Measurements from ENCODE around the gene RAPGEF1. TPM values are rescaled to one million over a fixed set of nuclear protein-coding genes. Genes with fewer than 3 reads are reported as not detected.
A peak's percentile ranks its signal among the peaks of the same experiment; 100 is the strongest.
"Not testable (repeated sequence)": the region's sequence is repeated elsewhere in the genome, so short reads cannot be mapped to it uniquely, and the experiment has no call there.

Gene RAPGEF1
- total RNA-seq, 1 donor from 2014 or later: 32.1 TPM

- DNase-seq (ENCODE audit: low read depth in 2 of 2): no peak
Measured at GRCh38 chr9:131565369-131565768, 174.5 kb downstream of the RAPGEF1 start.

DNA sequence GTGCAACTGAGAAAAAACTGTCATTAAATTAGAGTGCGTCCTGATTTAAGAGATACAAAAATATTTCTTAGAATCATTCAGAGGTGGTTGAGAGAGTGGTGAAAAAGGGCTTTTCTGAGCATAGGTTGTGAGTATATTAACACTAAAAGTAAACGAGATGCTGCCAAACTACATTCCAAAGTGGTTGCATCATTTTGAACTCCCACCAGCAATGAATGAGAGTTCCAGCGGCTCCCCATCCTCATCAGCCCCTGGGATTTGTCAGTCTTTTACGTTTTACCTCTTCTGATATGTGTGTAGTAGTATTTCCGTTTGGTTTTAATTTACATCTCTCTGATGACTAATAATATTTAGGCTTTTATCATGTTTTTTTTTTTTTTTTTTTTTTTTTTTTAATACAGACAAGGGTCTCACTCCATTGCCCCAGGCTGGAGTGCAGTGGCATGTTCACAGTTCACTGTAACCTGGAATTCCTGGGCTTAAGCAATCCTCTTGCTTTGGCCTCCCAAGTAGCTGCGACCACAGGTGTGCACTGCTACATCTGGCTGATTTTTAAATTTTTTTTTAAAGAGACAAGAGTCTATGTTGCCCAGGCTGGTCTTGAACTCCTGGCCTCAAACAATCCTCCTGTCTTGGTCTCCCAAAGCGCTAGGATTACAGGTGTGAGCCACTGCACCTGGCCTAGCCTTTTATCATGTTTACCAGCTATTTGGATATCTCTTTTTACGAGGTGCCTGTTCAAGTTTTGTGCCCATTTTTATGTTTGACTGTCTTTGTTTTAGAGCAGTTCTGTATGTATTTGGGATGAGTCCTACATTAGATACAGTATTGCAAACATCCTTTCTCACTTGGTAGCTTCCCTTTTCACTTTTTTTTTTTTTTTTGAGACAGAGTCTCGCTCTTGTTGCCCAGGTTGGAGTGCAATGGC is 177.6 kb downstream of the RAPGEF1 start:
- no peak for DNase-seq (ENCODE audit: low read depth in 2 of 2)

DNA sequence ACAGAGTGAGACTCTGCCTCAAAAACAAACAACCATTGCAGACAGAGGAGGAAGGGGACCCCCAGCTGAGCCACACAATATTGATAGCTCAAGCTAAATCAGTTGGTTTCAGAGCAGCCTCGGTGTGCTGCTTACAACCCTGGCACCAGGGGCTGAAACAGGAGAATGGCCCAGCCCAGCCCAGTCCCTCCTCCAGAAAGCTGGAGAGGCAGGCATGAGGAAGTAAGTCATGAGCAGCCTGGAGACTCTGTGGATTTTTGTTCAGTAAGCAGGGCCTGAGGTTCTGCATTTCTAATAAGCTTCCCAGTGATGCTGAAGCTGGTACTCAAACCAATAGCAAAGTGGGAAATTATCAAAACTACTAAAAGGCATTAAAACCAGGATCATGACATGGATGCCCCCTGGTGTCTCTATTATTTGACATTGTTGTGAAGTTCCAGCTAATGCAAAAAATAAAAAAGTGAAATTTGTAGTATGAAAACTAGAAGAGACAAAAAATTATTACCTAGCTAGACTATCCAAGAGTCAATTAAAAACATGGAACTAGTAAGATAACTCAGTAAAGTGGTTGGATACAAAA is 180.4 kb downstream of the RAPGEF1 start:
- DNase-seq (ENCODE audit: low read depth in 2 of 2): no peak

DNA sequence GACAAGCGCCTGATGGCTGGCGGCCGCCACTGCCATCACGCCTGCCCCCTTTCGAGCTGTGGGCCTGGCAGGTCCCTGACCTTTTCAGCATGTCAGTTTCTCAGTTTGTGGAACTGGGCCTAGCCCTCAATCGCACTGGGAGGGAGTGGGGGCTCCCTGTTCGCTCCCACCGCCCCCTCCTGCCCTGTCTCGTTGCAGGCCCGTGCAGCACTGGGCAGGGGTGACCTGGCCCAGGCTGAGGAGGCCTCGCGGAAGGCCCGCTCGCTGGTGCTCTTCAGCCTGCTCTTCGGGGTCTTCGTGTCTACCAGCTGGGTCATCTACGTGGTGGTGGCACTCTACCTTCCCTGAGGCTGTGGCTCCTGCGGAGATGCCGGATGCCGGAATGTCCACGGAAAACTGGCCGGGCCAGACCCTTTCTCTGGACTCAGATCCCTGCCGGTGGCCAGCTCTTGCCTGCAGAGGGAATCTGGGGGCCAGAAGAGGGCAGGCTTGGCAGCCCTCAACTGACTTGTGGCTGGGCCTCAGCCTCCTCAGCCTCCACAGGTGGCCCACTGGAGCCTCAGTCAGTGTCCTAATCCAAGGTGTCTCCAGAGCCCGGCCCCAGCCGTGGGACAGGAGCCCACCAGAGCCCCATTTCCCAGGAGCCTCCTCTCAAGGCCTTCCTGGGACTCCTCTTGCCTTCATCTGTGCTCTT is 181.9 kb downstream of the RAPGEF1 start:
- DNase-seq (ENCODE audit: low read depth in 2 of 2): no peak

DNA sequence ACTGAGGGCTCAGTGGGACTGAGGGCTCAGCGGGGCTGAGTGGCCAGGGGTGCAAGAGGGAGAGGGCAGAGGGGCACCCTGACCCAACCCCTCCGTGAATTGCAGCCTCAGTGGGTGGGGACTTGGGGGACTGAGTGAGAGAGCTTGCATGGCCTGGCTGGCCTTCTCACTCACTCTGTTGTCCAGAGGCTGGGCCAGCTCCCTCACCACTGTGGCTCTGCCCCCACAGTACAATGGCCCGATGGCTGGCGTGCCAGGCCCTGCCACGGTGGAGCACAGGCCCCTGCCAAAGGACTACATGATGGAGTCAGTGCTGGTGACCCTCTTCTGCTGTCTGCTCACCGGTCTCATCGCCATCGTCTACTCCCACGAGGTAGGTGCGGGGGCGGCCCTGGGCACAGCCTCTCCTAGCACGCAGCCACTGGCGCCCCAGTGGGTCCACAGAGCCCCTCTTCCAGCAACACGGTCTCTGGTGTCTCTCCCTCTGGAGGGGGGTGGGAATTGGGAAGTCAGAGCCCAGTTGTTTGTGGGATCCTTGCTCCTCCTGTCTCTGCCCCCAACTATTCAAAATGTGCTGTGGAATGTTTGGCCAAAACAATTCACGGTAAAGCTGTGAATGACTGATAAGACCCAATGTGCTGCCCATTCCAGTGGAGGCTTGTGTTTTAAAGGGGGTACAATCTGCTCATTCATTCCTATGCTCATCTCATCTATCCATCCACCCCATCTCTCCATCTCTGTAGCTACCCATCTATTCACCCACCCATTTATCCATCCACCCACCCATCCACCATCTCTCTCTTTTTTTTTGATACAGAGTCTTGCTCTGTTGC is 183.8 kb downstream of the RAPGEF1 start:
- DNase-seq (ENCODE audit: low read depth in 2 of 2): no peak

DNA sequence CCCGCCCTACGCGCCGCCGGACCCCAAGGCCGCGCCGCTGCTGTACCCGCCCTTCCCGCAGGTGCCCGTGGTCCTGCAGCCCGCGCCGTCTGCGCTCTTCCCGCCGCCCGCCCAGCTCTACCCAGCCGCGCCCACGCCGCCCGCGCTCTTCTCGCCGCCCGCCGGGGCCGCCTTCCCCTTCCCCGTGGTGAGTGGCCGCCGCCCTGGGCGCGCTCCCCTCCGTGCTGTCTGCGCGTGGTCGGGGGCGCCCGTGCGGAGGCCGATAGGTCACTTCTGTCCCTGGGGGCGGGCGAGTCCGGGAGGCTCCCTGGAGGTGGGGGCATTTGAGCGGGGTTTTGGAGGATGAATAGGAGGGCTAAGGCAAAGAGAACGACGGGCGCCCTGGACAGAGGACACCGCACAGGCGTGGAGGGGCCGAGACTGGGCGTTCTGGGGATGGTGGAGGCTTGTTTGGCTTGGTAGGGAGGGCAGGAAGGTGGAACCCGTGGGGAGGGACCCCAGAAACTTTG is 185.0 kb downstream of the RAPGEF1 start:
- DNase-seq (ENCODE audit: low read depth in 2 of 2): no peak

- DNase-seq (ENCODE audit: low read depth in 2 of 2): no peak
Measured at GRCh38 chr9:131554087-131554842, 185.6 kb downstream of the RAPGEF1 start.

GRCh38 chr9:131552030-131552429 is 187.8 kb downstream of the RAPGEF1 start:
- peak in 1 of 2 donors; percentile 52 for DNase-seq (ENCODE audit: low read depth in 2 of 2)

DNA sequence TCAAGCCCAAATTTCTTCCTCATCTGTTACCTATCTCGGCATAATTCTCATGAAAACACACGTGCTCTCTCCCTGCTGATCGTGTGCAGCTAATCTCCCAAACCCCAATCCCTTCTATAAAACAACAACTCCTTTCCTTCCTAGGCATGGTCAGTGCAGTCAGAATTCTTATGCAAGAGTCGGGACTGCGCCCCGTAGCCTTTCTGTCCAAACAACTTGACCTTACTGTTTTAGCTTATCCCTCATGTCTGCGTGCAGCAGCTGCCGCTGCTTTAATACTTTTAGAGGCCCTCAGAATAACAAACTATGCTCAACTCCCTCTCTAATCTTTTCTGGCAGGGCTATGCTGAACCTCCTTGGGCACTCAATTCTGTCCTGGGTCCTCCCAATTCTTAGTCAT is 189.4 kb downstream of the RAPGEF1 start:
- not testable (repeated sequence) for DNase-seq (ENCODE audit: low read depth in 2 of 2)

DNA sequence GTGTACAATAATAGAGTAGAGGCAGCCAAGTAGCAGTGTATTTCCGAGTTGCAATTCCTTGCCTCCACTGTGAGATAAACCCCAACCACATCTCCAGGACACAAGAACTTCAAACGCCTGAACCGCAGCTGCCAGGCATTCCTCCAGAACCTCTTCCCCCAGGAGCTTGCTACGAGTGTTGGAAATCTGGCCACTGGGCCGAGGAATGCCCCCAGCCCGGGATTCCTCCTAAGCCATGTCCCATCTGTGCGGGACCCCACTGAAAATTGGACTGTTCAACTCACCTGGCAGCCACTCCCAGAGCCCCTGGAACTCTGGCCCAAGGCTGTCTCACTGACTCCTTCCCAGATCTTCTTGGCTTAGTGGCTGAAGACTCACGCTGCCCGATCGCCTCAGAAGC is 190.7 kb downstream of the RAPGEF1 start:
- not testable (repeated sequence) for DNase-seq (ENCODE audit: low read depth in 2 of 2)

DNA sequence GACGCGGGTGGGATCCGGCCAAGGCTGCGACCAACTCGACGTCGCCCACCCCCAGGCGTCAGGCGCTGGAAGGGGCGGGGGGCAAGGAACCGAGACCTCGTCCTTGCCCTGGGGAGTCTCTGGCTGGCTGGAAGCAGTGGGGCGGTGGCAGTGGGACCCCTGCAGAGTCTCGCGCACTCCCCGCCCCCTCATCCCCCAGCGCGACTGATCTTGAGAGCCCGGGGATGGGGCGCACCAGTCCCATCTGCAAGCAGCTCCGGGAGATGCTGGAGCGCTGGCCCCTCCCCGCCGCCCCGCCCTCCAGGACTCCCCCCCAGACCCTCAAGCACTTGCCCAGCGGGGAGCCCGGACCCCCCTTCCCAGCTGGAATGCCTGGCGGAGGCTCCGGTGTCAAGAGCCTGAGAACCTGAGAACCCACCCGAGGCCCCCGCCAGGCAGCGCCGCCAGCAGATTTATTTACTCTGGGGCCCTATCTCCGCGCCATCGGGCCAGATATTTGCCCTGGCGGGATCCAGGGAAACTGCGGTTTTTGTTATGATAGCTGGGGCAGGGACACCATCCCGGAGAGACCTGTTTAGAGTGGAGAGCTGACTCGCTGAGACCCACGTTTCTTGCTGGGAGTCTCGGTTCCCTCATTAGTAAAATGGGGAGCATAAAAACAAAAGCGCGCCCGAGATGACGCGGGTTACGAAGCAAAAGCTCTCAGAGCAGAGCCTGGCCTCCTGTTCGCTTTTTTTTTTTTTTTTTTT is 193.4 kb downstream of the RAPGEF1 start:
- DNase-seq (ENCODE audit: low read depth in 2 of 2): peak in 1 of 2 donors; percentile 29

DNA sequence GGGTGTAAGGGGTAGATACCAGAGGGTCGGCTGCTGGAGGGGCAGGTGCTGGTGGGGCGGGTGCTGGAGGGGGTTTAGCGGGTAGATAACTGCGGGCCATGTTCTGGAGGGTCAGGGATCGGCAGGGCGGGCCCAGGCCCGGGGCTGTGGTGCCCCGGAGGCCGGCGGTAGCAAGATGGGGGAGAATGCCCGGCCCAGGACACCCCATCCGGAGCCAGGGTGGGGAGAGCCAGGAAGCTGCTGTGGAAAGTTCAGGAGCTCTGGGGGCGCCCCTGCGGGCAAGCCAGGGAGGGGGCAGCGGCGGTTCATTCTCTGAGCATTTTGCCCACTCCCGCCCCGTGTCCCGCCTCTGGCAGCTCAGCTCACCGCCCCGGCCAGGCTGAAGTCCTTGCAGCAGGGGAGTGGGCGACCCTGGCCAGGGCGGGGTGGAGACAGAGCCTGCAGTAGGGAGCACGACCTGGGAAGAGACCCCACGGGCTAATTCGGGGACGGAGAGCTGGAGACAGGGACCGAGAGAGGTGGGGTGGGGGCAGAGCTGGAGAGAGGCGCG is 194.0 kb downstream of the RAPGEF1 start:
- no peak for DNase-seq (ENCODE audit: low read depth in 2 of 2)

- peak in 1 of 2 donors; percentile 12 for DNase-seq (ENCODE audit: low read depth in 2 of 2)
Measured at GRCh38 chr9:131545003-131545785, 194.7 kb downstream of the RAPGEF1 start, which contains the start of gene PRRT1B. Gene PRRT1B (plus strand): TSS chr9:131545523. CDS start chr9:131545616, 93 bp downstream.

DNA sequence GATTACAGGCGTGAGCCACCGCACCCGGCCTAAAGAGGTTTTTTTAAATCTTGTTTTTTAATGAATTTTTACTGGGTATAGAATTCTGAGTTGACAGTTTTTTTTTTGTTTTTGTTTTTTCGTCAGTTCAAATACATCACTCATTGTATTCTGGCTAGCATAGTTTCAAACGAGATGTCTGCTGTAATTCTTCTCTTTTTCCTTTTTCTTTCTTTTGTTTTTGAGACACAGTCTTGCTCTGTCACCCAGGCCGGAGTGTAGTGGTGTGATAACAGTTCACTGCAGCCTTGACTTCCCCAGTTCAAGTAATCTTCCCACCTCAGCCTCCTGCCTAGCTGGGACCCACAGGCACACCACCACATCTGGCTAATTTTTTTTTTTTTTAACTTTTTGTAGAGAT is 196.7 kb downstream of the RAPGEF1 start:
- DNase-seq (ENCODE audit: low read depth in 2 of 2): no peak

GRCh38 chr9:131539223-131539923 is 200.5 kb downstream of the RAPGEF1 start:
- no peak for DNase-seq (ENCODE audit: low read depth in 2 of 2)

- no peak for DNase-seq (ENCODE audit: low read depth in 2 of 2)
Measured at GRCh38 chr9:131537946-131538345, 201.9 kb downstream of the RAPGEF1 start.

- no peak for DNase-seq (ENCODE audit: low read depth in 2 of 2)
Measured at GRCh38 chr9:131534721-131535237, 205.1 kb downstream of the RAPGEF1 start.
